Measurements from ENCODE around the gene ZNF710. TPM values are rescaled to one million over a fixed set of nuclear protein-coding genes. Genes with fewer than 3 reads are reported as not detected.

ZNF710 gene
- total RNA-seq, 1 experiment from 2014 or later = 27.3 TPM

DNA sequence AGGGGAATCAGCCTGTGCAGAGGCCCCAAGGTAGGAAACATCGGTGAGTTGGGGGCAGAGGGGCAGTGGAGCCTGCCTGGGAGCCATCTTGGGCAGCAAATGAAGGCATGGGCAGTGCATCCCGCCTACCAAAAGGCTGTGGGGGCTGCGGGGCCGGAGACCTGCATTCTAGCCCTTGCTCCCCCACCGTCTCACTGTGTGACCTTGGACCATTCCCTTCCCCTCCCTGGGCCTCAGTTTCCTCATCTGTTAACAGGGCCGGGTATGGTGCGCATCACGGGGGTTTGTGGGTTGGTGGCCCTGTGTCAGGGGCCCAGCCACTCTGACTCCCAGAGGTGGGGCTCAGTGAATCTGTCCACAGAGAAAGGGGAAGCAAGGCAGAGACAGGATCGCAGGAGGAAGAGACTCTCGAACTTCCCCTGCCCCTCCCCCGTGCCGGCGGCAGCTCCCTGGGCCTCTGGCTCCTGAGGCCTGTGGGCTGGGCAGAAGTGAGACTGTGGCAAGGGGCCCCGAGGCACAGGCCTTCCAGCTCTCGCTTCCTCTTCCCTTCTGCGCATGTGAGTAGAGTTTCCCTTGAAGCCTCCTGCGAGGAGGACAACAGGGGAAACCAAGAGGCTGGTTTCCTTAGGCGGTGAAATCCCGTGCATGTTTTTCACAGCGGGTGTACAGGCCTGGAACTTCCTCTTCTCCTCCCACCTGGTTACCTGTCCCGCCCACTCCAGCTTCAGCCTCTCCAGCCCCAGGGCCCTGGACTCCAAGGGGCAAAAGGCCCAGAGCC, 58.3 kb downstream of the ZNF710 start:
- POLR2A ChIA-PET (ENCODE audit: low non-redundant PET) = no interaction called here
- no TSS peak for BruUV-seq (replicated peaks)

DNA sequence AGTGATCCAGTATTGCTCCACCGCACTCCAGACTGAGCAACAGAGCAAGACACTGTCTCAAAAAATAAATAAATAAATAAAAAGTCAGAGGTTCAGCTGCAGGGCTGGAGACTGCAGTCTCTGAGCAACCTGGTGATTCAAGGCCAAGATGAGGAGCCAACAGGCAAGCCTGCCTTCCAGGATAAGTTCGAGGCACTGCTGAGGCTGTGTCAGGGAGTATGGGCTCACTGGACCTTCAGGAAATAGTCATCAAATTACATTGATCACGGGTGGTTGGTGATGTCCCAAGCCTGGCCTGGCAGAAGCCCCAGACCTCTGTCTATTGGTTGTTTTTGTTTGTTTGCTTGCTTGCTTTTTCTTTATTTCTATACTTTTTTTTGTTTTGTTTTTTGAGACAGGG, 59.7 kb downstream of the ZNF710 start:
- intact Hi-C loops (cut with micrococcal nuclease; ENCODE audit: unreplicated experiment) = no loop called here
- no peak for DNase-seq (ENCODE audit: low spot score)
- H3K4me1 ChIP-seq (ENCODE audit: insufficient read depth, low read length, poor library complexity, severe bottlenecking) = peaks cover 7% of the 10 kb centered on the region
- no peak overlapping the region for H3K27ac ChIP-seq (ENCODE audit: low read depth, low read length, poor library complexity, severe bottlenecking)
- no peak overlapping the region for H3K4me3 ChIP-seq (ENCODE audit: low read depth, low read length, poor library complexity, severe bottlenecking)
- H3K27me3 ChIP-seq (replicated peaks; ENCODE audit: insufficient read depth, low read depth, low read length, poor library complexity) = no peaks in the 10 kb centered on the region
- H3K36me3 ChIP-seq (ENCODE audit: insufficient read depth, low read length, poor library complexity, severe bottlenecking) = no peaks in the 10 kb centered on the region
- no TSS peak for BruUV-seq (replicated peaks)
- TF ChIP-seq EZH2 (IDR thresholded peaks at IDR 0.05; ENCODE audit: borderline replicate concordance, low read depth, low read length, poor library complexity, severe bottlenecking) (no peak), CTCF (conservative IDR thresholded peaks at IDR 0.05; ENCODE audit: low read depth, low read length) (no peak)
- CTCF ChIA-PET = no interaction called here
- POLR2A ChIA-PET (ENCODE audit: low non-redundant PET) = no interaction called here
- no peaks in the 10 kb centered on the region for H3K9me3 ChIP-seq (ENCODE audit: low read depth, low read length, poor library complexity, severe bottlenecking)

More for the DNA sequence above, 58.3 kb downstream of the ZNF710 start:
- no peaks in the 10 kb centered on the region for H3K36me3 ChIP-seq (ENCODE audit: insufficient read depth, low read length, poor library complexity, severe bottlenecking)
- no peaks in the 10 kb centered on the region for H3K27me3 ChIP-seq (replicated peaks; ENCODE audit: insufficient read depth, low read depth, low read length, poor library complexity)
- H3K27ac ChIP-seq (ENCODE audit: low read depth, low read length, poor library complexity, severe bottlenecking) = no peak overlapping the region
- CTCF ChIA-PET = no interaction called here
- no peaks in the 10 kb centered on the region for H3K9me3 ChIP-seq (ENCODE audit: low read depth, low read length, poor library complexity, severe bottlenecking)
- TF ChIP-seq EZH2 (IDR thresholded peaks at IDR 0.05; ENCODE audit: borderline replicate concordance, low read depth, low read length, poor library complexity, severe bottlenecking) (no peak), CTCF (conservative IDR thresholded peaks at IDR 0.05; ENCODE audit: low read depth, low read length) (no peak)
- no peak overlapping the region for H3K4me3 ChIP-seq (ENCODE audit: low read depth, low read length, poor library complexity, severe bottlenecking)
- intact Hi-C loops (cut with micrococcal nuclease; ENCODE audit: unreplicated experiment) = no loop called here
- no peak for DNase-seq (ENCODE audit: low spot score)
- peaks cover 13% of the 10 kb centered on the region for H3K4me1 ChIP-seq (ENCODE audit: insufficient read depth, low read length, poor library complexity, severe bottlenecking)

DNA sequence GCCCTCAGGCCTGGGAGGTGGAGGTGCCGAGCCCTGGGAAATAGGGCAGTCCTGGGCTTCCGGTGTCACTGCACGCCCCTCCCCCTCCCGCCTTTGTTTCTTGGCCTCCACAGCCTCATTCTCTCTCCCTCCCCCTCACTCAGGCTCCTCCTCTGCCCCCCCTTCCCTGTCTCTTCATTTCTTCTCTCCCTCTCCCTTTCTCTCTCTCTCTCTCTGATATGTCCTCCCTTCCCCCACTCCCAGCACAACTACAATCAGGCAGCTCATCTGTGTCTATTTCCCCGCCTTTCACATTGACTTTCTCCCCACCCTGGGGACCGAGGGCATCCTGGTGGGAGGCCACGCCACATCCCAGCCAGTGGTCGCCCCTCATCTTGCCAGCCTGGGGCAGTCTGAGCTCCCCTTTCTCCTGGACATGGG, 60.9 kb downstream of the ZNF710 start:
- peaks cover 7% of the 10 kb centered on the region for H3K4me1 ChIP-seq (ENCODE audit: insufficient read depth, low read length, poor library complexity, severe bottlenecking)
- H3K27ac ChIP-seq (ENCODE audit: low read depth, low read length, poor library complexity, severe bottlenecking) = no peak overlapping the region
- no TSS peak for BruUV-seq (replicated peaks)
- DNase-seq (ENCODE audit: low spot score) = peak; percentile 29
- POLR2A ChIA-PET (ENCODE audit: low non-redundant PET) = no interaction called here
- H3K9me3 ChIP-seq (ENCODE audit: low read depth, low read length, poor library complexity, severe bottlenecking) = no peaks in the 10 kb centered on the region
- no peaks in the 10 kb centered on the region for H3K36me3 ChIP-seq (ENCODE audit: insufficient read depth, low read length, poor library complexity, severe bottlenecking)
- CTCF ChIA-PET = no interaction called here
- intact Hi-C loops (cut with micrococcal nuclease; ENCODE audit: unreplicated experiment) = no loop called here
- H3K27me3 ChIP-seq (replicated peaks; ENCODE audit: insufficient read depth, low read depth, low read length, poor library complexity) = no peaks in the 10 kb centered on the region
- H3K4me3 ChIP-seq (ENCODE audit: low read depth, low read length, poor library complexity, severe bottlenecking) = no peak overlapping the region
- TF ChIP-seq CTCF (conservative IDR thresholded peaks at IDR 0.05; ENCODE audit: low read depth, low read length) (no peak), EZH2 (IDR thresholded peaks at IDR 0.05; ENCODE audit: borderline replicate concordance, low read depth, low read length, poor library complexity, severe bottlenecking) (no peak)

All from A673 (cell line).